Astrocyte (in vitro differentiated cells and primary cell): ENCODE measurements around the gene DPP4.

Source experiments
- CTCF ChIP-seq: IDR thresholded peaks from 2 replicates; pipeline ENCODE4 v1.5.1; 2011; ENCODE audit warnings: low read depth, mild to moderate bottlenecking, inconsistent platforms, low read length, moderate library complexity; ENCODE audit not compliant: insufficient read depth
- EZH2 ChIP-seq: IDR thresholded peaks from 2 replicates; pipeline ENCODE4 v1.6.1; 2012; ENCODE audit warnings: mild to moderate bottlenecking, low read length, inconsistent platforms; ENCODE audit not compliant: insufficient read depth

- no peak for TF ChIP-seq CTCF
- no peak for TF ChIP-seq EZH2
Observed at GRCh38 chr2:161943011-161943410, 131.0 kb downstream of the DPP4 start.
